Gastrocnemius medialis (tissue), 4 donors: ENCODE results near the gene MS4A4E.

Source experiments
- POLR2A ChIP-seq, 2 donors: fragments of 450-650 bp; IDR thresholded peaks; one replicate each; pipeline ENCODE4 v1.6.1; 2017; ENCODE audit warnings: antibody characterized with exemption in 2 of 2, mild to moderate bottlenecking in 2 of 2, moderate library complexity in 2 of 2
- TF ChIP-seq, protein P1 (sequence below), 5 experiments: fragments of 450-650 bp in 3 of 5; fragments of 200-600 bp in 2 of 5; sonication (generic) in 2 of 5; IDR thresholded peaks in 4 of 5; conservative IDR thresholded peaks in 1 of 5; 1 replicate in 4 of 5; 2 replicates in 1 of 5; pipeline ENCODE4 v1.5.1; 2016 to 2019; ENCODE audit warnings: antibody characterized with exemption in 5 of 5, mild to moderate bottlenecking in 3 of 5, moderate library complexity in 3 of 5

DNA sequence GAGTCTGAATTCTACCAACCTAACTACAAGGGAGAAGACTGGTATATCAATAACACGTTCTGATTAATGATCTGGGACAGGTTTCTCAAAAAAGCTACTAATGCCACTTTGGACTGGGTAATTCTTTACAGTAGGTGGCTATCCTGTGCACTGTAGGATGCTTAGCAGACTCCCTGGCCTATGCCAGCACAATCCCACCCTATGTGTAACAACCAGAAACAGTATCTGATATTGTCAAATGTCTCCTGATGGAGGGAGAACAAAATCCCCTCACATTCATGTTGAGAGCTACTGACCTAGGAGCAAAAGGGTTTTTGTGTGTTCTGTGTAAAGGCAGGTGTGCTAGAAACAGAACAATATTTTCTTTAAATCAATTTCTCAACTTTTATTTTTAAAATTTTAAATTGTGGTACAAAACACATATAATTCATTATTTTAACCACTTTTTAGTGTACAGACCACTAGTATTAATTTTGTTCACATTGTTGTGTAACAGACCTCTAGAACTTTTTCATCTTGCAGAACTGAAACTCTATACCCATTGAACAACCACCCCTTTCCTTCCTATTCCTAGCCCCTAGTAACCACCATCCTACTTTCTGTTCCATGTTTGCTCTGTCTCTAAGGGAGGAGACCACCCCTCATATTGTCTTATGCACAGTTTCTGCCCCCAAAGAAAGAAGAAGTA, 58.0 kb downstream of the MS4A4E start:
- TF ChIP-seq, protein P1, sequence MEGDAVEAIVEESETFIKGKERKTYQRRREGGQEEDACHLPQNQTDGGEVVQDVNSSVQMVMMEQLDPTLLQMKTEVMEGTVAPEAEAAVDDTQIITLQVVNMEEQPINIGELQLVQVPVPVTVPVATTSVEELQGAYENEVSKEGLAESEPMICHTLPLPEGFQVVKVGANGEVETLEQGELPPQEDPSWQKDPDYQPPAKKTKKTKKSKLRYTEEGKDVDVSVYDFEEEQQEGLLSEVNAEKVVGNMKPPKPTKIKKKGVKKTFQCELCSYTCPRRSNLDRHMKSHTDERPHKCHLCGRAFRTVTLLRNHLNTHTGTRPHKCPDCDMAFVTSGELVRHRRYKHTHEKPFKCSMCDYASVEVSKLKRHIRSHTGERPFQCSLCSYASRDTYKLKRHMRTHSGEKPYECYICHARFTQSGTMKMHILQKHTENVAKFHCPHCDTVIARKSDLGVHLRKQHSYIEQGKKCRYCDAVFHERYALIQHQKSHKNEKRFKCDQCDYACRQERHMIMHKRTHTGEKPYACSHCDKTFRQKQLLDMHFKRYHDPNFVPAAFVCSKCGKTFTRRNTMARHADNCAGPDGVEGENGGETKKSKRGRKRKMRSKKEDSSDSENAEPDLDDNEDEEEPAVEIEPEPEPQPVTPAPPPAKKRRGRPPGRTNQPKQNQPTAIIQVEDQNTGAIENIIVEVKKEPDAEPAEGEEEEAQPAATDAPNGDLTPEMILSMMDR (IDR thresholded peaks at IDR 0.05 in 4 of 5, conservative IDR thresholded peaks at IDR 0.05 in 1 of 5), result no peak
- TF ChIP-seq POLR2A (IDR thresholded peaks at IDR 0.05), result no peak
